HG03103 (cell line): ENCODE data around the gene MEPE.
"Not testable (repeated sequence)": the region's sequence is repeated elsewhere in the genome, so short reads cannot be mapped to it uniquely, and the experiment has no call there.

Experiments used
- ATAC-seq: cut with Tn5 transposase; IDR thresholded peaks from one replicate; pipeline ENCODE4 v1.9.1; 2021; ENCODE audit warnings: low read depth; ENCODE audit not compliant: unreplicated experiment

MEPE gene

DNA sequence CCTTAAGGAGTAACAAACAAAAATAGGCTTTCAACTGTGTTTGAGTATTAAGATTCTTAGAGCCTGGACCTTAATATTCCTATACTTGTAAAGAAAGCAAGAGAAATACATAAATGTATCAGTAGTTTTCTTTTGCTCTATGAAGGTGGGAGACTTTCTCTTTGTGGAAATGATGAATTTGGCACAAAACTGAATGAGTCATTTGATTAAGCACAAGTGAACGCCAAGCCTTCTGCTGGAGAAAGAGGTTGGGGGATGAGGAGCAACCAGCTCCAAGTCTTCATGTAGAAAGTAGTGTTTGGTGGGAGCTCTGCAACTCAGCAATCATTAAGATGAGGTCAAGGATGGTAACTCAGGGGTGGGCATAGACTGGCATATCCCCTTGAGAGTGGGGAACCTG, 49.6 kb downstream of the MEPE start:
- no peak for ATAC-seq

DNA sequence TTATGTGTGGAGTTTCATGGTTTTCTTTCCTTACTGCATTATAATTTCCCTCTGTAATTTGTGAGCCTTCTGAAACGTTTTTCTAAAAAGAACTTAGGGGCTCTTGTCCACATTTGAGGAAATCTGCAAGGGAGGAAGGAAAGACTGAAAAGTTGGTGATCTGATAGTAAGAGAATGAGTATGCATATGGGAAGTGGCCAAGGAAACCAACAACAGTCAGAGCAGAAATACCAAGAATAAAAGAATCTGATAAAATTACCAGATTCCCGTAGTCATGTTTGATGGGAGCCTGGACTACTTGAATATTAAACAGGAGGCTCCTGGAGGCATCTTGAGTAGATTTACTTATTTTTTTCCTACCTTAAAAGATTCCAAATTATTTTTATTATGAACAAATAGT, 50.1 kb downstream of the MEPE start:
- no peak for ATAC-seq

DNA sequence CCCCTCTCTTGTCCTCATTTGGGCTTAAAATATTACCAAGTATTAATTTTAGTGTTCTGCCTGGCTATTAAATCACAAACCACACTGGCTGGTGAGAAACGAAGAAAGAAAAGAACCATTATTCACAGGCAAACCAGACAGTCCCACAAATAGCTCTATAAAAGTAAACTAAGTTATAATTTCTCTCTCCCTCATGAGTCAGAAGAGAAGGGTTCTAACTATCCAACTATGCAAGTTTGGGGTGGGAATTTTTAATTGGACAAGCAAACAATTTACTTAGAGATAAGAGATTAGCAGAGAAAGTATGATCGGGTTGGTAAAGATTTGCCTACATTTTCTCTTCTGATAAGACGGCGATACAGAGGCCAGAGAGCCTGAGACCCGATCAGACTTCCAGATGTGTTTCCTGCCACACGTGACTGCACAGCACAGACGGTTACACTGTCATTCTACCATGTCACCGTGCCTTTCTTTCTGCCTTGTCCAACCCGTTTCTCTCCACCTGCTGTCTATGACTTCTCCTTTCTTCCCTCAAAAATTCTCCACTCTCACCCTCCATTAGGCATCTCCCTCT, 52.3 kb downstream of the MEPE start:
- no peak for ATAC-seq

- ATAC-seq: no peak
These were observed 53.3 kb downstream of the MEPE start for GRCh38 chr4:87886083-87886482.

- not testable (repeated sequence) for ATAC-seq
These were observed 58.0 kb downstream of the MEPE start for GRCh38 chr4:87890753-87891152.

GRCh38 chr4:87895964-87896621, 63.3 kb downstream of the MEPE start:
- ATAC-seq: no peak
